Cardiac fibroblast (primary cell): Measurements from ENCODE around the gene EFTUD2.
"Not testable (repeated sequence)": the region's sequence is repeated elsewhere in the genome, so short reads cannot be mapped to it uniquely, and the experiment has no call there.

Experiments used
- DNase-seq, 2 donors: peaks; one replicate each; pipeline versions ENCODE4 v3.0.0 to v3.0.0-alpha.2; 2010; ENCODE audit warnings: low read depth in 2 of 2
- H3K4me3 ChIP-seq, 2 donors: replicated peaks in 1 of 2; 1 replicate in 1 of 2; 2 replicates in 1 of 2; pipeline ENCODE4 v1.5.1; 2011; ENCODE audit warnings: low read depth in 2 of 2, low read length in 2 of 2, mild to moderate bottlenecking in 2 of 2, moderate library complexity in 1 of 2
- TF ChIP-seq, protein P1 (sequence below): IDR thresholded peaks from one replicate; pipeline ENCODE4 v1.5.1; 2011; ENCODE audit warnings: low read depth, mild to moderate bottlenecking, low read length, inconsistent platforms

EFTUD2 gene

DNA sequence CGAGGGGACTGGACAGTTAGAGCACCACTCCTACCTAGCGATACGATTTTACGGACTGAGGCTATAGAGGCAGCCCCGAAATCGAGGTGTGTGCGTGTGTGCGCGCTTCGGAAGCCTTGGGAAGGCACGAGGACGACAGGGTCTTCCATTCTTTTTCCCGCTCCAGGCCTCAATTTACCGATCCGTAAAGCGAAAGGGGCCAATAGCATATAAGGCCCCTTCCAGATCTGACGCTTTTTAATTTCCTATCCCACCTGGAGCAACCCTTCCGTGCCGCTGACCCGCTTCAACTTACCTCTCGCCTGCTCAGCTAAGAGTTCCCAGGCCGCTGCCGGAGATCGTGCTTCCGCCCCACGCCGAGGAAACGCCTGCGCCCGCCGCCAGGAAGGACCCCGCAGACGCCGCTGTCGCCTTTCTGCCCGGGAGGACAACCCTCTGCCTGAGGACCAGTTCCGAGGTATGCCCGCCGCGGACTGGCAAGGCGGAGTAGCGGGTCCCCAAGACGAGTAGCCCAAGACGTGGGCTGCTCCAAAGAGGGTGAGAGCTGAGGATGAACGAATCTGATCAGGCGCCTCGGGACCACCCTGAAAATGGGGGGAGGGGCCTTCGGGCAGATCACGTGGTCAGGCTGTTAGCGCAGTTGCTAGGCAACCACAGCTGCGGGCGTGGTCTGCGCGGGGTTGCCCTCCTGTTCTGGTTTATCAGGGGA, at the start of gene EFTUD2:
EFTUD2 (minus strand) TSS at position 372 of the 709 bp plus-strand sequence. CDS start 4,924 bp downstream, outside the sequence.
- peak; percentile 93 for DNase-seq
- peak within 1 kb of the TSS; percentile 78 for H3K4me3 ChIP-seq
- TF ChIP-seq, protein P1, sequence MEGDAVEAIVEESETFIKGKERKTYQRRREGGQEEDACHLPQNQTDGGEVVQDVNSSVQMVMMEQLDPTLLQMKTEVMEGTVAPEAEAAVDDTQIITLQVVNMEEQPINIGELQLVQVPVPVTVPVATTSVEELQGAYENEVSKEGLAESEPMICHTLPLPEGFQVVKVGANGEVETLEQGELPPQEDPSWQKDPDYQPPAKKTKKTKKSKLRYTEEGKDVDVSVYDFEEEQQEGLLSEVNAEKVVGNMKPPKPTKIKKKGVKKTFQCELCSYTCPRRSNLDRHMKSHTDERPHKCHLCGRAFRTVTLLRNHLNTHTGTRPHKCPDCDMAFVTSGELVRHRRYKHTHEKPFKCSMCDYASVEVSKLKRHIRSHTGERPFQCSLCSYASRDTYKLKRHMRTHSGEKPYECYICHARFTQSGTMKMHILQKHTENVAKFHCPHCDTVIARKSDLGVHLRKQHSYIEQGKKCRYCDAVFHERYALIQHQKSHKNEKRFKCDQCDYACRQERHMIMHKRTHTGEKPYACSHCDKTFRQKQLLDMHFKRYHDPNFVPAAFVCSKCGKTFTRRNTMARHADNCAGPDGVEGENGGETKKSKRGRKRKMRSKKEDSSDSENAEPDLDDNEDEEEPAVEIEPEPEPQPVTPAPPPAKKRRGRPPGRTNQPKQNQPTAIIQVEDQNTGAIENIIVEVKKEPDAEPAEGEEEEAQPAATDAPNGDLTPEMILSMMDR, result no peak

- TF ChIP-seq, protein P1, result no peak
Measured at GRCh38 chr17:44948315-44948795, 49.1 kb upstream of the EFTUD2 start.

GRCh38 chr17:44947461-44948314, 48.4 kb upstream of the EFTUD2 start, which contains the start of gene KIF18B:
Gene KIF18B, minus strand, starts transcription at chr17:44947773. Its CDS starts 11,429 bp downstream, at chr17:44936344.
- peak; percentile 95 to 98 for DNase-seq
- TF ChIP-seq, protein P1, result peak; percentile 15
- H3K4me3 ChIP-seq, result peak within 1 kb of the TSS; percentile 95 to 97

More at GRCh38 chr17:44948315-44948795, 49.1 kb upstream of the EFTUD2 start:
- H3K4me3 ChIP-seq, result peak overlapping the region; percentile 95 to 97
- DNase-seq, result no peak

- not testable (repeated sequence) for DNase-seq, H3K4me3 ChIP-seq
Measured at GRCh38 chr17:44945652-44946051, 46.4 kb upstream of the EFTUD2 start.

DNA sequence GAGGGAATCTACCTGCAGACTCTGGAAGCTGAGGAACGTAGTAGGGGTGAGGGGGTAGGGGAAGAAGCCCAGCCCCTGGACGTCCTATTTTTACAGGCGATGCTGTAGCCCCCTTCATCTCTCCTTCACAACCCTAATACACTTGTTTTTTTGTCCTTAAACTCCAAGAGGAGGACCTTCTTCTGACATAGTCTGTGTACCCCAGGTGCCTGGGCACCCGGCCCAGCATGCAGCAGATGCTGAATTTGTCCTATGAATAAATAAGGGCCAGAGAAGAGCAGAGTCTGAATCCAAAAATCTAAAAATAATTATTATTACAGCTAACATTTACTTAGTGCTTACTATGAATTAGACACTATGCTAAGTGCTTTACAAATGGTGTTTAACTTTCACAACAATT, 43.2 kb upstream of the EFTUD2 start:
- no peak overlapping the region for H3K4me3 ChIP-seq
- TF ChIP-seq, protein P1, result no peak
- no peak for DNase-seq

GRCh38 chr17:44941712-44942331, 42.6 kb upstream of the EFTUD2 start:
- no peak overlapping the region for H3K4me3 ChIP-seq
- DNase-seq, result no peak
- TF ChIP-seq, protein P1, result no peak
